ENCODE measurements around the gene ATP10A.
"Not testable (repeated sequence)": the region's sequence is repeated elsewhere in the genome, so short reads cannot be mapped to it uniquely, and the experiment has no call there.

Gene ATP10A

GRCh38 chr15:25774871-25775270 is 88.3 kb downstream of the ATP10A start:
- H3K4me3 ChIP-seq (ENCODE audit: low read depth, low read length) = no peak overlapping the region
- DNase-seq (ENCODE audit: low read depth, low spot score) = no peak
- in situ Hi-C loops (cut with HindIII; ENCODE audit: low sequenced_read_pairs) = no loop called here
- TF ChIP-seq CTCF (IDR thresholded peaks at IDR 0.05; ENCODE audit: low read depth, low read length) = no peak

GRCh38 chr15:25773248-25773647 is 89.9 kb downstream of the ATP10A start:
- in situ Hi-C loops (cut with HindIII; ENCODE audit: low sequenced_read_pairs) = no loop called here
- no peak for DNase-seq (ENCODE audit: low read depth, low spot score)
- no peak for TF ChIP-seq CTCF (IDR thresholded peaks at IDR 0.05; ENCODE audit: low read depth, low read length)
- no peak overlapping the region for H3K4me3 ChIP-seq (ENCODE audit: low read depth, low read length)

GRCh38 chr15:25772500-25772899 is 90.6 kb downstream of the ATP10A start:
- no peak overlapping the region for H3K4me3 ChIP-seq (ENCODE audit: low read depth, low read length)
- in situ Hi-C loops (cut with HindIII; ENCODE audit: low sequenced_read_pairs) = no loop called here
- DNase-seq (ENCODE audit: low read depth, low spot score) = no peak
- TF ChIP-seq CTCF (IDR thresholded peaks at IDR 0.05; ENCODE audit: low read depth, low read length) = no peak

GRCh38 chr15:25771736-25772135 is 91.4 kb downstream of the ATP10A start:
- H3K4me3 ChIP-seq (ENCODE audit: low read depth, low read length); DNase-seq (ENCODE audit: low read depth, low spot score); in situ Hi-C loops (cut with HindIII; ENCODE audit: low sequenced_read_pairs): not testable (repeated sequence)

- in situ Hi-C loops (cut with HindIII; ENCODE audit: low sequenced_read_pairs) = no loop called here
- no peak for DNase-seq (ENCODE audit: low read depth, low spot score)
- H3K4me3 ChIP-seq (ENCODE audit: low read depth, low read length) = no peak overlapping the region
- no peak for TF ChIP-seq CTCF (IDR thresholded peaks at IDR 0.05; ENCODE audit: low read depth, low read length)
Observed at GRCh38 chr15:25771338-25771706, 91.8 kb downstream of the ATP10A start.

GRCh38 chr15:25770618-25771337 is 92.3 kb downstream of the ATP10A start:
- no peak for TF ChIP-seq CTCF (IDR thresholded peaks at IDR 0.05; ENCODE audit: low read depth, low read length)
- in situ Hi-C loops (cut with HindIII; ENCODE audit: low sequenced_read_pairs) = no loop called here

GRCh38 chr15:25770031-25770430 is 93.1 kb downstream of the ATP10A start:
- TF ChIP-seq CTCF (IDR thresholded peaks at IDR 0.05; ENCODE audit: low read depth, low read length) = no peak
- no peak for DNase-seq (ENCODE audit: low read depth, low spot score)
- in situ Hi-C loops (cut with HindIII; ENCODE audit: low sequenced_read_pairs) = no loop called here
- H3K4me3 ChIP-seq (ENCODE audit: low read depth, low read length) = no peak overlapping the region

More at GRCh38 chr15:25770618-25771337, 92.3 kb downstream of the ATP10A start:
- H3K4me3 ChIP-seq (ENCODE audit: low read depth, low read length) = no peak overlapping the region
- no peak for DNase-seq (ENCODE audit: low read depth, low spot score)
